IMR-90 (cell line): Measurements from ENCODE around the gene ACACA. TPM values are rescaled to one million over a fixed set of nuclear protein-coding genes. Genes with fewer than 3 reads are reported as not detected.

Source experiments
- ATAC-seq: fragments of 200-7000 bp; cut with Tn5 transposase; 2 replicates; pipeline ENCODE4 v1.9.1; 2020; ENCODE audit warnings: low read depth, mild to moderate bottlenecking, moderate library complexity
- BruUV-seq: library from RNA; stranded (reverse); fragments of 400-500 nt; replicated peaks from 2 replicates; lab custom pipeline; 2021; lab: Mats Ljungman, UMichigan
- CTCF ChIA-PET: fragments of 300-600 bp; formaldehyde crosslinking; extraction: SDS; loops from one replicate; lab custom pipeline; 2021; ENCODE audit warnings: antibody characterized with exemption; lab: Yijun Ruan, JAX
- POLR2A ChIA-PET: fragments of 300-600 bp; sonication (Branson Sonifier 250); formaldehyde crosslinking; loops from one replicate; lab custom pipeline; 2022; ENCODE audit warnings: antibody characterized with exemption; ENCODE audit not compliant: unreplicated experiment; lab: Charles Lee
- DNase-seq: peaks from one replicate; pipeline ENCODE4 v3.0.0; 2013
- H2AFZ ChIP-seq: replicated peaks from 2 replicates; pipeline ENCODE3; 2013; ENCODE audit warnings: low read length, mild to moderate bottlenecking; ENCODE audit not compliant: poor library complexity
- H2AK5ac ChIP-seq: 2 replicates; pipeline ENCODE4 v1.6.1; 2013; ENCODE audit warnings: low read depth, low read length, inconsistent platforms
- H2AK9ac ChIP-seq: replicated peaks from 2 replicates; pipeline ENCODE3; 2013; ENCODE audit warnings: mild to moderate bottlenecking, low read depth, low read length, moderate library complexity; ENCODE audit not compliant: poor library complexity
- H2BK120ac ChIP-seq: 2 replicates; pipeline ENCODE4 v1.6.1; 2013; ENCODE audit warnings: low read depth, low read length, inconsistent platforms
- H2BK15ac ChIP-seq: 3 replicates; pipeline ENCODE4 v1.6.1; 2013; ENCODE audit warnings: low read depth, low read length, inconsistent platforms
- H2BK20ac ChIP-seq: 2 replicates; pipeline ENCODE4 v1.6.1; 2013; ENCODE audit warnings: low read depth, mild to moderate bottlenecking, inconsistent platforms, low read length, moderate library complexity
- H2BK5ac ChIP-seq: 2 replicates; pipeline ENCODE4 v1.6.1; 2013; ENCODE audit warnings: mild to moderate bottlenecking, low read depth, low read length, inconsistent platforms; ENCODE audit not compliant: poor library complexity, severe bottlenecking
- H3K14ac ChIP-seq: replicated peaks from 2 replicates; pipeline ENCODE4 v1.6.1; 2013; ENCODE audit warnings: low read depth, low read length, inconsistent platforms
- H3K18ac ChIP-seq: 2 replicates; pipeline ENCODE4 v1.6.1; 2013; ENCODE audit warnings: low read depth, low read length, control low read depth
- H3K23ac ChIP-seq: 2 replicates; pipeline ENCODE4 v1.6.1; 2013; ENCODE audit warnings: low read depth, low read length, inconsistent platforms
- H3K27ac ChIP-seq: 2 replicates; pipeline ENCODE4 v1.5.1; 2013; ENCODE audit warnings: mild to moderate bottlenecking, control low read depth, low read length; ENCODE audit not compliant: insufficient read depth
- H3K27me3 ChIP-seq: 2 replicates; pipeline ENCODE4 v1.6.1; 2013; ENCODE audit warnings: low read length; ENCODE audit not compliant: control insufficient read depth, insufficient read depth
- H3K36me3 ChIP-seq: 2 replicates; pipeline ENCODE4 v1.6.1; 2013; ENCODE audit warnings: low read length, mixed read lengths; ENCODE audit not compliant: control insufficient read depth, insufficient read depth
- H3K4ac ChIP-seq: 2 replicates; pipeline ENCODE4 v1.6.1; 2013; ENCODE audit warnings: low read depth, low read length, inconsistent platforms
- H3K4me1 ChIP-seq: 2 replicates; pipeline ENCODE4 v1.6.1; 2013; ENCODE audit warnings: low read length, mixed read lengths; ENCODE audit not compliant: control insufficient read depth, insufficient read depth
- H3K4me2 ChIP-seq: 2 replicates; pipeline ENCODE4 v1.6.1; 2013; ENCODE audit warnings: low read depth, mild to moderate bottlenecking, control low read depth, low read length, moderate library complexity
- H3K4me3 ChIP-seq: 2 replicates; pipeline ENCODE4 v1.5.1; 2013; ENCODE audit warnings: low read depth, mild to moderate bottlenecking, control low read depth, low read length, moderate library complexity; ENCODE audit not compliant: insufficient read depth
- H3K56ac ChIP-seq: 2 replicates; pipeline ENCODE4 v1.6.1; 2013; ENCODE audit warnings: low read length, inconsistent platforms; ENCODE audit not compliant: insufficient read depth; ENCODE audit errors: extremely low read depth
- H3K79me1 ChIP-seq, 2 experiments: 2 replicates each; pipeline ENCODE4 v1.6.1; 2013; ENCODE audit warnings: low read length in 2 of 2, inconsistent platforms in 1 of 2, low read depth in 1 of 2
- H3K9ac ChIP-seq: 2 replicates; pipeline ENCODE4 v1.6.1; 2013; ENCODE audit warnings: low read depth, low read length, control low read depth
- H3K9me1 ChIP-seq: 2 replicates; pipeline ENCODE4 v1.6.1; 2013; ENCODE audit warnings: low read length, inconsistent platforms; ENCODE audit not compliant: insufficient read depth
- H3K9me3 ChIP-seq: 2 replicates; pipeline ENCODE4 v1.6.1; 2013; ENCODE audit warnings: low read length; ENCODE audit not compliant: control insufficient read depth, insufficient read depth
- H4K20me1 ChIP-seq: 2 replicates; pipeline ENCODE4 v1.6.1; 2013; ENCODE audit warnings: low read length, inconsistent platforms; ENCODE audit not compliant: insufficient read depth
- H4K5ac ChIP-seq: 2 replicates; pipeline ENCODE4 v1.6.1; 2013; ENCODE audit warnings: mild to moderate bottlenecking, low read depth, low read length, control low read depth
- H4K8ac ChIP-seq, 2 experiments: 2 replicates each; pipeline ENCODE4 v1.6.1; 2013; ENCODE audit warnings: low read depth in 2 of 2, low read length in 2 of 2, control low read depth in 1 of 2, inconsistent platforms in 1 of 2
- H4K91ac ChIP-seq: 2 replicates; pipeline ENCODE4 v1.6.1; 2013; ENCODE audit warnings: low read depth, low read length, inconsistent platforms; ENCODE audit not compliant: insufficient read depth
- CHD1 ChIP-seq: IDR thresholded peaks from 2 replicates; pipeline ENCODE4 v1.6.1; 2012; ENCODE audit warnings: low read depth, low read length, improper control_type of control experiment
- MAFK ChIP-seq: IDR thresholded peaks from 2 replicates; pipeline ENCODE4 v1.6.1; 2012; ENCODE audit warnings: low read depth, low read length, improper control_type of control experiment
- MAZ ChIP-seq: IDR thresholded peaks from 2 replicates; pipeline ENCODE4 v1.6.1; 2012; ENCODE audit warnings: low read depth, mild to moderate bottlenecking, low read length, improper control_type of control experiment, moderate library complexity, borderline replicate concordance
- POLR2A ChIP-seq: IDR thresholded peaks from 2 replicates; pipeline ENCODE4 v1.6.1; 2012; ENCODE audit warnings: mild to moderate bottlenecking, low read depth, low read length
- RAD21 ChIP-seq: IDR thresholded peaks from 2 replicates; pipeline ENCODE4 v1.6.1; 2012; ENCODE audit warnings: low read length, improper control_type of control experiment
- RCOR1 ChIP-seq: IDR thresholded peaks from 2 replicates; pipeline ENCODE4 v1.6.1; 2012; ENCODE audit warnings: mild to moderate bottlenecking, low read length, improper control_type of control experiment; ENCODE audit not compliant: insufficient replicate concordance
- SMC3 ChIP-seq: fragments of 150-350 bp; IDR thresholded peaks from 2 replicates; pipeline ENCODE4 v1.6.1; 2016; ENCODE audit warnings: low read depth, mild to moderate bottlenecking, antibody characterized with exemption, low read length, moderate library complexity
- dilution Hi-C: fragments of 300-500 bp; cut with HindIII; formaldehyde crosslinking; loops from one replicate; pipeline ENCODE4 v1.14.3; 2018; ENCODE audit warnings: low sequenced_read_pairs; ENCODE audit not compliant: unreplicated experiment
- in situ Hi-C: fragments of 300-500 bp; cut with MboI; formaldehyde crosslinking; loops from 3 replicates; pipeline ENCODE4 v1.14.3; 2019; ENCODE audit warnings: low sequenced_read_pairs, inconsistent platforms, mixed read lengths
- intact Hi-C: fragments of 100-400 bp; cut with micrococcal nuclease; formaldehyde crosslinking; loops from 2 replicates; pipeline ENCODE4 v1.10.0; 2022
- polyA plus RNA-seq, 3 experiments: library from polyadenylated mRNA; depleted of rRNA; stranded (reverse); fragments of >200 nt; gene quantifications; 2 replicates each; pipeline ENCODE4 v1.2.3, GENCODE V29; 2012; ENCODE audit warnings: low replicate concordance in 1 of 3
- total RNA-seq: library from RNA; depleted of rRNA; stranded (reverse); fragments of >200 nt; gene quantifications from 2 replicates; pipeline ENCODE4 v1.2.3, GENCODE V29; 2012

The ACACA gene
- total and polyA plus RNA-seq, 2 of the 4 experiments (the other 2 are of a cell fraction): 21.3 to 39.1 TPM

GRCh38 chr17:37041932-37042331, 364.7 kb downstream of the ACACA start:
- Histone ChIP-seq H4K91ac (no peak overlapping the region), H3K56ac (no peak overlapping the region), H3K18ac (no peak overlapping the region), H3K9me1 (0 out of 2 replicates have a peak, but pooled peaks cover 3% of the 10 kb centered on the region), H3K4me1 (peaks cover 2% of the 10 kb centered on the region), H2BK20ac (no peak overlapping the region), H4K20me1 (no peaks in the 10 kb centered on the region), H3K36me3 (peaks cover 7% of the 10 kb centered on the region), H3K79me1 (peaks cover 0 to 4% of the 10 kb centered on the region in 2 experiments; a peak in 2 of 4 replicates), H4K5ac (no peak overlapping the region), H3K27me3 (no peaks in the 10 kb centered on the region), H3K4me3 (no peak overlapping the region), H2AK9ac (no peak overlapping the region), H4K8ac (no peak overlapping the region), H2AK5ac (no peak overlapping the region), H2BK120ac (no peak overlapping the region), H3K23ac (no peak overlapping the region), H3K4me2 (no peak overlapping the region), H3K9ac (no peak overlapping the region), H2BK15ac (no peak overlapping the region), H3K9me3 (no peaks in the 10 kb centered on the region), H3K27ac (no peak overlapping the region), H3K4ac (no peak overlapping the region), H2BK5ac (no peak overlapping the region), H2AFZ (no peak overlapping the region), H3K14ac (no peak overlapping the region)
- in situ Hi-C loops (no loop called here), dilution Hi-C loops (no loop called here), intact Hi-C loops (no loop called here)
- CTCF ChIA-PET: interaction anchor here (0.9 kb wide), 1 partner anchor 29 kb away, joined by 3 read pairs; no protein-coding TSS in a partner anchor
- ATAC-seq (no peak), DNase-seq (no peak)
- TF ChIP-seq POLR2A (no peak), MAFK (peak; percentile 33; the same call in 1 of the 2 replicates), RCOR1 (no peak), SMC3 (no peak), CHD1 (no peak), RAD21 (no peak), MAZ (no peak)
- BruUV-seq: no TSS peak
- POLR2A ChIA-PET: no interaction called here
